HG02798 (cell line): Measurements from ENCODE around the gene KCNK5.

Experiments
- ATAC-seq: cut with Tn5 transposase; IDR thresholded peaks from one replicate; pipeline ENCODE4 v1.9.1; 2021; ENCODE audit warnings: mild to moderate bottlenecking; ENCODE audit not compliant: unreplicated experiment, poor library complexity

Gene KCNK5

GRCh38 chr6:39243809-39244208, 14.5 kb upstream of the KCNK5 start:
- no peak for ATAC-seq

- no peak for ATAC-seq
Measured at GRCh38 chr6:39240155-39240757, 11.0 kb upstream of the KCNK5 start.

- no peak for ATAC-seq
Measured at GRCh38 chr6:39239527-39240154, 10.4 kb upstream of the KCNK5 start.

GRCh38 chr6:39236742-39237141, 7.5 kb upstream of the KCNK5 start:
- no peak for ATAC-seq

GRCh38 chr6:39233333-39233732, 4.1 kb upstream of the KCNK5 start:
- ATAC-seq = no peak

GRCh38 chr6:39231521-39232243, 2.4 kb upstream of the KCNK5 start:
- ATAC-seq = no peak

- ATAC-seq = no peak
Measured at GRCh38 chr6:39230654-39231035, 1.4 kb upstream of the KCNK5 start.

GRCh38 chr6:39228111-39228971, 934 bp downstream of the KCNK5 start:
- ATAC-seq = no peak

GRCh38 chr6:39227476-39227875, 1.8 kb downstream of the KCNK5 start:
- no peak for ATAC-seq

- ATAC-seq = no peak
Measured at GRCh38 chr6:39226639-39227329, 2.5 kb downstream of the KCNK5 start.

GRCh38 chr6:39225946-39226437, 3.3 kb downstream of the KCNK5 start:
- no peak for ATAC-seq

- ATAC-seq = no peak
Measured at GRCh38 chr6:39225543-39225942, 3.7 kb downstream of the KCNK5 start.

- ATAC-seq = no peak
Measured at GRCh38 chr6:39224523-39225182, 4.6 kb downstream of the KCNK5 start.

GRCh38 chr6:39224011-39224410, 5.3 kb downstream of the KCNK5 start:
- no peak for ATAC-seq

GRCh38 chr6:39223555-39223954, 5.7 kb downstream of the KCNK5 start:
- ATAC-seq = no peak

GRCh38 chr6:39223061-39223460, 6.2 kb downstream of the KCNK5 start:
- no peak for ATAC-seq

GRCh38 chr6:39221779-39222641, 7.3 kb downstream of the KCNK5 start:
- no peak for ATAC-seq

- ATAC-seq = no peak
Measured at GRCh38 chr6:39221115-39221514, 8.2 kb downstream of the KCNK5 start.
